Skeletal muscle tissue (tissue), 4 donors: ENCODE measurements around the gene KIAA0513. TPM values are rescaled to one million over a fixed set of nuclear protein-coding genes. Genes with fewer than 3 reads are reported as not detected.

Experiments
- H3K27ac ChIP-seq: one replicate; pipeline ENCODE4 v1.7.0; 2013; ENCODE audit warnings: mild to moderate bottlenecking, low read depth, low read length, inconsistent platforms
- H3K27me3 ChIP-seq, 3 donors: one replicate each; pipeline ENCODE4 v1.7.0; 2013; ENCODE audit warnings: low read length in 3 of 3; ENCODE audit not compliant: control insufficient read depth in 3 of 3, insufficient read depth in 3 of 3
- H3K36me3 ChIP-seq, 3 donors: one replicate each; pipeline ENCODE4 v1.7.0; 2013; ENCODE audit warnings: low read length in 3 of 3; ENCODE audit not compliant: control insufficient read depth in 3 of 3, insufficient read depth in 3 of 3
- H3K4me1 ChIP-seq, 3 donors: one replicate each; pipeline ENCODE4 v1.7.0; 2013; ENCODE audit warnings: low read length in 3 of 3, mild to moderate bottlenecking in 3 of 3; ENCODE audit not compliant: control insufficient read depth in 3 of 3, insufficient read depth in 3 of 3
- H3K4me3 ChIP-seq, 3 donors: one replicate each; pipeline ENCODE4 v1.7.0; 2013; ENCODE audit warnings: low read length in 3 of 3
- H3K9ac ChIP-seq, 3 donors: one replicate each; pipeline ENCODE4 v1.7.0; 2013; ENCODE audit warnings: low read length in 3 of 3, mild to moderate bottlenecking in 3 of 3, moderate library complexity in 2 of 3, low read depth in 1 of 3
- H3K9me3 ChIP-seq, 3 donors: one replicate each; pipeline ENCODE4 v1.7.0; 2013; ENCODE audit warnings: low read length in 3 of 3; ENCODE audit not compliant: control insufficient read depth in 3 of 3
- total RNA-seq: library from RNA; depleted of rRNA; stranded (reverse); fragments of >200 nt; gene quantifications from one replicate; pipeline ENCODE4 v1.2.3, GENCODE V29; 2014
- donor health status: Osteomylitis.

KIAA0513 gene
- total RNA-seq, 1 donor from 2014 or later = 5.7 TPM

- Histone ChIP-seq H3K4me1 (peaks cover 20 to 36% (median 35%) of the 10 kb centered on the region in 3 donors), H3K9ac (peak overlapping the region; percentile 97 to 99 (median 98)), H3K9me3 (no peaks in the 10 kb centered on the region), H3K4me3 (peak overlapping the region; percentile 82 to 96 (median 94)), H3K27me3 (no peaks in the 10 kb centered on the region), H3K27ac (peak overlapping the region; percentile 99), H3K36me3 (no peaks in the 10 kb centered on the region)
Observed at GRCh38 chr16:85011846-85012284, 15.7 kb upstream of the KIAA0513 start.

GRCh38 chr16:85014311-85014710, 13.3 kb upstream of the KIAA0513 start:
- Histone ChIP-seq H3K9me3 (no peaks in the 10 kb centered on the region), H3K4me1 (peaks cover 18 to 28% (median 27%) of the 10 kb centered on the region in 3 donors), H3K9ac (no peak overlapping the region), H3K36me3 (no peaks in the 10 kb centered on the region), H3K4me3 (no peak overlapping the region), H3K27ac (no peak overlapping the region), H3K27me3 (peaks cover 0 to 3% (median 0%) of the 10 kb centered on the region in 3 donors)

GRCh38 chr16:85015481-85016187, 12.0 kb upstream of the KIAA0513 start:
- H3K27me3 ChIP-seq = peaks cover 0 to 3% (median 0%) of the 10 kb centered on the region in 3 donors
- no peak overlapping the region for H3K4me3 ChIP-seq
- H3K9me3 ChIP-seq = no peaks in the 10 kb centered on the region
- peaks cover 14 to 26% (median 22%) of the 10 kb centered on the region in 3 donors for H3K4me1 ChIP-seq
- H3K9ac ChIP-seq = no peak overlapping the region
- H3K27ac ChIP-seq = no peak overlapping the region
- H3K36me3 ChIP-seq = no peaks in the 10 kb centered on the region

GRCh38 chr16:85017151-85017550, 10.4 kb upstream of the KIAA0513 start:
- H3K27ac ChIP-seq = no peak overlapping the region
- H3K9me3 ChIP-seq = no peaks in the 10 kb centered on the region
- H3K27me3 ChIP-seq = peaks cover 0 to 3% (median 0%) of the 10 kb centered on the region in 3 donors

GRCh38 chr16:85017633-85018032, 10.0 kb upstream of the KIAA0513 start:
- no peak overlapping the region for H3K9ac ChIP-seq
- no peak overlapping the region for H3K27ac ChIP-seq
- H3K9me3 ChIP-seq = no peaks in the 10 kb centered on the region
- no peak overlapping the region for H3K4me3 ChIP-seq
- no peaks in the 10 kb centered on the region for H3K36me3 ChIP-seq
- H3K27me3 ChIP-seq = peaks cover 0 to 3% (median 0%) of the 10 kb centered on the region in 3 donors
- H3K4me1 ChIP-seq = peaks cover 12 to 17% (median 14%) of the 10 kb centered on the region in 3 donors

More at GRCh38 chr16:85017151-85017550, 10.4 kb upstream of the KIAA0513 start:
- peaks cover 12 to 17% (median 15%) of the 10 kb centered on the region in 3 donors for H3K4me1 ChIP-seq
- H3K36me3 ChIP-seq = no peaks in the 10 kb centered on the region
- no peak overlapping the region for H3K4me3 ChIP-seq
- H3K9ac ChIP-seq = no peak overlapping the region

- Histone ChIP-seq H3K27ac (no peak overlapping the region), H3K27me3 (peaks cover 0 to 3% (median 0%) of the 10 kb centered on the region in 3 donors), H3K9me3 (no peaks in the 10 kb centered on the region), H3K4me1 (peaks cover 12 to 17% (median 14%) of the 10 kb centered on the region in 3 donors), H3K4me3 (peak overlapping the region in 1 of 3 donors; percentile 41), H3K9ac (peak overlapping the region in 1 of 3 donors; percentile 33), H3K36me3 (no peaks in the 10 kb centered on the region)
Observed at GRCh38 chr16:85018529-85019236, 8.9 kb upstream of the KIAA0513 start.

- Histone ChIP-seq H3K27me3 (peaks cover 0 to 3% (median 0%) of the 10 kb centered on the region in 3 donors), H3K4me1 (peaks cover 12 to 17% (median 14%) of the 10 kb centered on the region in 3 donors), H3K9ac (no peak overlapping the region), H3K36me3 (no peaks in the 10 kb centered on the region), H3K27ac (no peak overlapping the region), H3K9me3 (no peaks in the 10 kb centered on the region), H3K4me3 (no peak overlapping the region)
Observed at GRCh38 chr16:85019659-85020245, 7.8 kb upstream of the KIAA0513 start.

GRCh38 chr16:85025781-85026653, 1.6 kb upstream of the KIAA0513 start:
- Histone ChIP-seq H3K9ac (peak overlapping the region in 1 of 3 donors; percentile 96), H3K4me3 (peak overlapping the region in 1 of 3 donors; percentile 20), H3K27ac (no peak overlapping the region), H3K36me3 (no peaks in the 10 kb centered on the region), H3K27me3 (no peaks in the 10 kb centered on the region), H3K9me3 (no peaks in the 10 kb centered on the region), H3K4me1 (peaks cover 16 to 25% (median 21%) of the 10 kb centered on the region in 3 donors)

- Histone ChIP-seq H3K9ac (peak overlapping the region; percentile 91 to 96 (median 96)), H3K36me3 (no peaks in the 10 kb centered on the region), H3K4me3 (peak overlapping the region; percentile 93 to 96 (median 96)), H3K27me3 (no peaks in the 10 kb centered on the region), H3K4me1 (peaks cover 16 to 25% (median 21%) of the 10 kb centered on the region in 3 donors), H3K9me3 (no peaks in the 10 kb centered on the region), H3K27ac (no peak overlapping the region)
Observed at GRCh38 chr16:85026703-85027102, 892 bp upstream of the KIAA0513 start.
